Kidney (tissue), 14 donors: ENCODE data around the gene TPP1. TPM values are rescaled to one million over a fixed set of nuclear protein-coding genes. Genes with fewer than 3 reads are reported as not detected.

ENCODE experiments used
- DNase-seq, 5 donors: peaks; one replicate each; pipeline ENCODE4 v3.0.0-alpha.2; 2013 to 2020
- FAIRE-seq: peaks from 2 replicates; lab custom pipeline; 2012; peaks lifted over from hg19 to GRCh38; lab: Jason Lieb, UNC
- H3K27ac ChIP-seq, 2 donors: one replicate each; pipeline ENCODE4 v1.7.0; 2013; ENCODE audit warnings: low read depth in 2 of 2, low read length in 2 of 2, inconsistent platforms in 1 of 2
- H3K27me3 ChIP-seq: one replicate; pipeline ENCODE4 v1.7.1; 2013; ENCODE audit warnings: low read length, inconsistent platforms; ENCODE audit not compliant: control insufficient read depth, insufficient read depth
- H3K36me3 ChIP-seq, 3 donors: one replicate each; pipeline versions ENCODE4 v1.7.0 to v1.7.1; 2013; ENCODE audit warnings: low read length in 3 of 3, control low read depth in 1 of 3, inconsistent platforms in 1 of 3; ENCODE audit not compliant: insufficient read depth in 3 of 3, control insufficient read depth in 2 of 3
- H3K4me1 ChIP-seq, 3 donors: one replicate each; pipeline versions ENCODE4 v1.7.0 to v1.7.1; 2013; ENCODE audit warnings: low read length in 3 of 3, inconsistent platforms in 1 of 3, low read depth in 1 of 3; ENCODE audit not compliant: control insufficient read depth in 2 of 3, insufficient read depth in 2 of 3
- H3K4me3 ChIP-seq, 3 donors: one replicate each; pipeline versions ENCODE4 v1.7.0 to v1.8.1; 2013; ENCODE audit warnings: low read length in 3 of 3, control low read depth in 1 of 3, inconsistent platforms in 1 of 3
- H3K9ac ChIP-seq, 3 donors: one replicate each; pipeline versions ENCODE4 v1.7.0 to v1.7.1; 2013; ENCODE audit warnings: low read length in 3 of 3, control low read depth in 1 of 3, inconsistent platforms in 1 of 3
- H3K9me3 ChIP-seq, 3 donors: one replicate each; pipeline versions ENCODE4 v1.7.0 to v1.7.1; 2013; ENCODE audit warnings: low read length in 3 of 3, control low read depth in 1 of 3, inconsistent platforms in 1 of 3; ENCODE audit not compliant: control insufficient read depth in 2 of 3, insufficient read depth in 1 of 3
- CTCF ChIP-seq: IDR thresholded peaks from 3 replicates; pipeline ENCODE4 v1.5.1; 2012; ENCODE audit warnings: mild to moderate bottlenecking, moderate library complexity, borderline replicate concordance; ENCODE audit not compliant: insufficient read depth; ENCODE audit errors: extremely low read depth
- intact Hi-C: fragments of 100-400 bp; cut with DNase I; formaldehyde crosslinking; loops from one replicate; pipeline ENCODE4 v1.11.1; 2022
- polyA plus RNA-seq: library from polyadenylated mRNA; stranded (reverse); fragments of 350-450 nt; fragmentation: Illumina TruSeq; extraction: RNeasy Lipid Tissue Mini Kit (QIAGEN cat#74804); gene quantifications from one replicate; pipeline ENCODE4 v1.2.3, GENCODE V29; 2014; ENCODE audit warnings: low read depth, low replicate concordance; ENCODE audit not compliant: insufficient read depth
- total RNA-seq: library from RNA; stranded (reverse); fragmentation: NEBNext Ultra II Directional; extraction: Animal tissue kit (Norgen Biotek cat#: 25700); gene quantifications from one replicate; pipeline ENCODE4 v1.2.1, GENCODE V29; 2021
- donor health status: control.
- donor health status: control.
- donor health status: control.
- donor health status: control.
- donor health status: control.
- donor health status: DM: yes; HTN: yes; CAD: no.
- donor health status: Normal renal cell carcinoma (clear cell type).

The TPP1 gene
- total and polyA plus RNA-seq, 2 donors from 2014 or later = 84.2 to 115 TPM

DNA sequence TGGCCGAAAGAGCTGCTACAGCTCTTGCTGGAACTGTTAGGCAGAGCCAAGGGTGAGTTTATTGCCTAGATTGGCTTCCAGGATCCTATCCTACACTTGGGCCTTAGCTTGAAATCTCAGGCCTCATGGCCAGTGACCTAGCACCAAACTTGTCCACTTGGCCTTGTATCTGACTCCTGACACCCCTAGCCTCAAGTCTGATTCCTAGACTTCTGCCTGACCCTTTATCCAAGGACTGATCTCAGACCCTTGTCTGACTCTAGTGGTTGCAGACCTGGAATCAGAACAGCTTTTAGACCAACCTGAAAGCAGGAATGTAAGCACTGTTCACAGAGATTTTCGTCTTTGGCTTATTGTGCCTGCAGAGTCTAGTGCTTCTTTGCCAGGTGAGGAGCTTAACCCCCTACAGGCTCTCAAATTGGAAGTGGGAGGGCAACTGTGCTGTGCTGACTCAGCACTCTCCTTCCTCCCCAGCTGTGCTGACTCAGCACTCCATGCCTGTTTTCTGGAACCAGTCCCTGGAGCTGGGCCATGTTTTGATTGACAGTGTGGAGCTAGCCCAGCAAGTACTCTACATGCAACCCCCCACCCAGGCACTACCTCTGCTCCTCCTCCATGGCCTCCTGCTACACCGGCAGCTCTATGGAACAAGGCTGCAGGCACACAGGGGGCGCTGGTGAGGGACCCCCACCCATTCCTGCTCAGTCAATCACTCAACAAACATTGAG is 50.9 kb downstream of the TPP1 start:
- intact Hi-C loops = no loop called here
- peaks cover 0 to 10% (median 0%) of the 10 kb centered on the region in 3 donors for H3K4me1 ChIP-seq
- H3K27ac ChIP-seq = no peak overlapping the region
- TF ChIP-seq CTCF = no peak
- H3K9me3 ChIP-seq = no peaks in the 10 kb centered on the region
- H3K27me3 ChIP-seq = no peaks in the 10 kb centered on the region
- H3K36me3 ChIP-seq = no peaks in the 10 kb centered on the region
- DNase-seq (peak; percentile 45 to 85 (median 53)), FAIRE-seq (no peak)
- no peak overlapping the region for H3K9ac ChIP-seq
- H3K4me3 ChIP-seq = no peak overlapping the region

- H3K27me3 ChIP-seq = no peaks in the 10 kb centered on the region
- TF ChIP-seq CTCF = no peak
- DNase-seq = no peak
- no peak for FAIRE-seq
- H3K27ac ChIP-seq = no peak overlapping the region
- intact Hi-C loops = no loop called here
- H3K9ac ChIP-seq = no peak overlapping the region
- peaks cover 0 to 10% (median 0%) of the 10 kb centered on the region in 3 donors for H3K4me1 ChIP-seq
- no peak overlapping the region for H3K4me3 ChIP-seq
- no peaks in the 10 kb centered on the region for H3K36me3 ChIP-seq
- H3K9me3 ChIP-seq = no peaks in the 10 kb centered on the region
Measured at GRCh38 chr11:6567371-6567745, 51.9 kb downstream of the TPP1 start.

DNA sequence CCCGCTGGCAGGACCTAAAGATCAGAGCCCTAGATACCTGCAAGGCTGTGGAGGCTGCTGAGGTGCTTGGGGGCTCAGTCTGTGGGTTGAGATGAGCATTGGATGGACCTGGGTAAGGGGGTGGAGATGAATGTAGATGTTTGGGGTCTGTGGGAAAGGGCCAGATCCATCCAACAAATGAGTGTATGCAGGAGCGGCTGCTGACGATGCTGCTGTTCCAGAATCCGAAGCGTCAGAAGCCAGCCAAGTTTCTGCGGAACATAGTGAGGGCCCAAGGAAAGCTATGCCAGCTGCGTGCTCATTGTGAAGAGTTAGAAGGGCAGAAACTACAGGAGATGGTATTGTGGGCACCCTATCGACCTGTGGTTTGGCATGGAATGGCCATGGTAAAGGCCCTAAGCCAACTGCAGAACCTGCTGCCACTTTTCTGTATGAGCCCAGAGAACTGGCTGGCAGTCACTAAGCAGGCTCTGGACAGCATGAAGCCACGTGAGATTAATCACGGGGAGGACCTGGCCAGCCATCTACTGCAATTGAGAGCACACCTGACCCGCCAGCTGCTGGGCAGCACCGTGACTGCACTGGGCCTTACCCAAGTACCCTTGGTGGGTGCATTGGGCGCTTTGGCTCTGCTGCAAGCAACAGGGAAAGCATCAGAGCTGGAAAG is 52.4 kb downstream of the TPP1 start:
- intact Hi-C loops = no loop called here
- Histone ChIP-seq H3K9ac (no peak overlapping the region), H3K4me1 (peaks cover 0 to 10% (median 0%) of the 10 kb centered on the region in 3 donors), H3K4me3 (no peak overlapping the region), H3K27me3 (no peaks in the 10 kb centered on the region), H3K36me3 (no peaks in the 10 kb centered on the region), H3K9me3 (no peaks in the 10 kb centered on the region), H3K27ac (no peak overlapping the region)
- TF ChIP-seq CTCF = no peak
- no peak for FAIRE-seq
- DNase-seq = no peak
